PC-3 (cell line): ENCODE results near the gene PPP4R4. TPM values are rescaled to one million over a fixed set of nuclear protein-coding genes. Genes with fewer than 3 reads are reported as not detected.

Source experiments
- ATAC-seq: fragments of 200-7000 bp; cut with Tn5 transposase; 2 replicates; pipeline ENCODE4 v1.9.1; 2020; ENCODE audit warnings: mild to moderate bottlenecking, moderate library complexity
- BruUV-seq: library from RNA; stranded (reverse); fragments of 400-500 nt; replicated peaks from 2 replicates; lab custom pipeline; 2021; lab: Mats Ljungman, UMichigan
- CTCF ChIA-PET: fragments of 300-600 bp; sonication (Branson Sonifier 250); formaldehyde crosslinking; loops from one replicate; lab custom pipeline; 2022; ENCODE audit warnings: antibody characterized with exemption; lab: Charles Lee
- POLR2A ChIA-PET: fragments of 300-600 bp; sonication (Branson Sonifier 250); formaldehyde crosslinking; loops from one replicate; lab custom pipeline; 2022; ENCODE audit warnings: antibody characterized with exemption; ENCODE audit not compliant: unreplicated experiment; lab: Charles Lee
- DNase-seq: peaks from one replicate; pipeline ENCODE4 v3.0.0-alpha.2; 2015
- H2AFZ ChIP-seq: fragments of 300-600 bp; sonication (generic); 2 replicates; pipeline ENCODE4 v1.6.0; 2016; ENCODE audit warnings: antibody characterized with exemption, low read length
- H3F3A ChIP-seq: fragments of 300-600 bp; sonication (generic); one replicate; pipeline ENCODE4 v1.6.0; 2017; ENCODE audit warnings: antibody characterized with exemption, low read length, control low read depth, mild to moderate bottlenecking; ENCODE audit not compliant: unreplicated experiment
- H3K27ac ChIP-seq: fragments of 300-600 bp; sonication (generic); 2 replicates; pipeline ENCODE4 v1.5.1; 2016; ENCODE audit warnings: mild to moderate bottlenecking, low read length
- H3K27me3 ChIP-seq: fragments of 300-600 bp; sonication (generic); 2 replicates; pipeline ENCODE4 v1.6.1; 2016; ENCODE audit warnings: low read length, mixed read lengths
- H3K36me3 ChIP-seq: fragments of 300-600 bp; sonication (generic); 2 replicates; pipeline ENCODE4 v1.6.1; 2016; ENCODE audit warnings: low read depth, mixed run types, low read length, mixed read lengths
- H3K4me1 ChIP-seq: fragments of 300-600 bp; sonication (generic); 2 replicates; pipeline ENCODE4 v1.5.1; 2016; ENCODE audit warnings: low read length; ENCODE audit not compliant: insufficient read depth
- H3K4me2 ChIP-seq: fragments of 300-600 bp; sonication (generic); 2 replicates; pipeline ENCODE4 v1.6.0; 2016; ENCODE audit warnings: low read length
- H3K4me3 ChIP-seq: fragments of 300-600 bp; sonication (generic); 2 replicates; pipeline ENCODE4 v1.5.1; 2016; ENCODE audit warnings: mild to moderate bottlenecking, low read length, mixed read lengths
- H3K79me2 ChIP-seq: fragments of 300-600 bp; sonication (generic); 2 replicates; pipeline ENCODE4 v1.6.1; 2017; ENCODE audit warnings: low read length, mixed read lengths
- H3K9ac ChIP-seq: fragments of 300-600 bp; sonication (generic); 2 replicates; pipeline ENCODE4 v1.6.0; 2016; ENCODE audit warnings: mild to moderate bottlenecking, low read length
- H3K9me2 ChIP-seq: fragments of 300-600 bp; sonication (generic); replicated peaks from 2 replicates; pipeline ENCODE4 v1.6.1; 2016; ENCODE audit warnings: mixed run types, low read length, mixed read lengths
- H3K9me3 ChIP-seq: fragments of 300-600 bp; sonication (generic); 2 replicates; pipeline ENCODE4 v1.6.1; 2016; ENCODE audit warnings: low read length, mixed read lengths
- H4K20me1 ChIP-seq: fragments of 300-600 bp; sonication (generic); 2 replicates; pipeline ENCODE4 v1.6.1; 2016; ENCODE audit warnings: low read length, mixed read lengths
- CTCF ChIP-seq: fragments of 300-600 bp; sonication (generic); conservative IDR thresholded peaks from 2 replicates; pipeline ENCODE4 v1.5.1; 2017; ENCODE audit warnings: antibody characterized with exemption, low read depth, mild to moderate bottlenecking, low read length
- EZH2 ChIP-seq: fragments of 300-600 bp; sonication (generic); IDR thresholded peaks from one replicate; pipeline ENCODE4 v1.6.1; 2017; ENCODE audit warnings: antibody characterized with exemption, mild to moderate bottlenecking, low read length; ENCODE audit not compliant: unreplicated experiment
- EZH2phosphoT487 ChIP-seq: fragments of 300-600 bp; sonication (generic); IDR thresholded peaks from 2 replicates; pipeline ENCODE4 v1.6.1; 2018; ENCODE audit warnings: mild to moderate bottlenecking, antibody characterized with exemption, low read length, borderline replicate concordance
- intact Hi-C: fragments of 100-400 bp; cut with micrococcal nuclease; formaldehyde crosslinking; loops from 2 replicates; pipeline ENCODE4 v1.9.0; 2023
- total RNA-seq: library from RNA; depleted of rRNA; stranded (reverse); fragments of >200 nt; gene quantifications from 2 replicates; pipeline ENCODE4 v1.2.3, GENCODE V29; 2014

Gene PPP4R4
- total RNA-seq, 1 experiment from 2014 or later, result 0.11 TPM

DNA sequence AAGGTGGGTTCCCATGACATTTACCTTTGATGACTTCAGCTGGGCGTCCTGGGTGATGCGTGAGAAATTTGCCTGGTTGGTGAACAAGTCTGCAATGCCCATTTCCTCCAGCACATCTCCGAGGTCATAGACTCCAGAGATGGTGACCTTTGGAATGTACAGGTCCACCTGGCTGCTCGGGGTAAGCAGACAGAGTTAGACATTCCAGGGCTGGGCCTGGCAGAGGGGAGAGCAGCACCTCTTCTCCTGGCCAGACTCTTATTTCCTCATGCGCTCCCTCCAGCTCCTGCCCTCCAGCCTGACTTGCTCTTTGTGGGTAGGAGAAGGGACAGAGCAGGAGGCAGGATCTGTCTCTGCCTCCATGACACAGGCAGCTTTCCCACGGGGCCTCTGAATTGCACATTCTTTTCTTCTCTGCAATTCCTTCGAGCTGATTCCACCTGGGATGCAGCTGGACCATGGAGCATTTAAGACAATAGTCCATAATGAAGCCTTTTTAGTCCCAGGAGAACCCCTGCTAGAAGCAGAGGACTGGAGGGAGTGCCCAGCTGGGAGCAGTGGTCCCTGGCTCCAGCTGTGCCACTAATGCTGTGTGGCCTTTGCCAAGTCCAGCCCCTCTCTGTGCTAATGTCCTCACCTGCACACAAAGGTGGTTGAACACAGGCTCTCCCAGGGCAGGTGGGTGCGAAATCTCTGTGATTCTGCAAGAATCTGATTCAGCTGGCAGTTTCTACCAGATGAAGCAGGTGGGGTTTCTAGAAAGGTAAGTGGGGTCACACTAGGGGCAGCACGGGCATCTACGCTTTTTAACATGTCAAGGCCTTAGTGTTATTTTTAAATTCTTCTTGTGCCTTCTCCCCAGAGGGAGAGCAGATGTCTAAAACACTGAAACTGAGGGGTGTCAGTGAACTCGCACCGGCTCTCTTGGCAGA is 132.2 kb downstream of the PPP4R4 start:
- Histone ChIP-seq H3K9me3 (no peaks in the 10 kb centered on the region), H3K27ac (no peak overlapping the region), H2AFZ (no peak overlapping the region), H3K36me3 (no peaks in the 10 kb centered on the region), H3K4me2 (no peak overlapping the region), H3F3A (no peaks in the 10 kb centered on the region), H3K79me2 (no peaks in the 10 kb centered on the region), H3K9me2 (no peaks in the 10 kb centered on the region), H4K20me1 (no peaks in the 10 kb centered on the region), H3K9ac (no peak overlapping the region), H3K4me1 (no peaks in the 10 kb centered on the region), H3K27me3 (peaks cover 8% of the 10 kb centered on the region; the same call in 1 of the 2 replicates), H3K4me3 (no peak overlapping the region)
- DNase-seq (no peak), ATAC-seq (no peak)
- TF ChIP-seq CTCF (no peak), EZH2phosphoT487 (no peak), EZH2 (no peak)
- intact Hi-C loops, result no loop called here
- BruUV-seq, result no TSS peak
- ChIA-PET CTCF (no interaction called here), POLR2A (no interaction called here)

GRCh38 chr14:94307410-94307992 is 133.4 kb downstream of the PPP4R4 start:
- Histone ChIP-seq H3K4me2 (no peak overlapping the region), H3K27me3 (peaks cover 8% of the 10 kb centered on the region; the same call in 1 of the 2 replicates), H3K4me3 (no peak overlapping the region), H3K9ac (no peak overlapping the region), H3K4me1 (no peaks in the 10 kb centered on the region), H3K27ac (no peak overlapping the region), H2AFZ (no peak overlapping the region), H3K36me3 (no peaks in the 10 kb centered on the region), H4K20me1 (no peaks in the 10 kb centered on the region), H3K9me2 (no peaks in the 10 kb centered on the region), H3K79me2 (no peaks in the 10 kb centered on the region), H3F3A (no peaks in the 10 kb centered on the region), H3K9me3 (no peaks in the 10 kb centered on the region)
- ChIA-PET POLR2A (no interaction called here), CTCF (no interaction called here)
- BruUV-seq, result no TSS peak
- intact Hi-C loops, result no loop called here
- DNase-seq, result peak; percentile 31
- TF ChIP-seq EZH2phosphoT487 (no peak), CTCF (peak; percentile 54)
- ATAC-seq, result no peak

DNA sequence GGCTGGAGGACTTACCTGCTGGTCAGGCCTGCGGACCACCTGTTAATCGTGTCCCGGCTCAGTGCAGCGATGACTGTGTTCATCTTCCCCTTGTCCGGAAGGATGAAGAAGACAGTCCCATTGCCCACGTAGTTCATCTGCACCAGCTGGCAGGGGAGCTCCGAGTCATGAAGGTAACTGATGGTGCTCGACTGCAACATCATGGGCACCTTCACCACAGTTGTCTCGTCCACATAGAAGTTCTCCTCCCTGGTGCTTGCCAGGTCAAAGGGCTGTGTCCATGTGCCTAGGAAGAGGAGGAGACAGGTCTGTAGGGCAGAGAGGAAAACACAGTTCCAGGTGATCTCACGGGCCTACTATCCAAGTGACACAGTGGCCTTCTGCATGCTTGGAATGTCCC is 135.6 kb downstream of the PPP4R4 start:
- Histone ChIP-seq H3K9me3 (no peaks in the 10 kb centered on the region), H3K4me2 (no peak overlapping the region), H3K79me2 (no peaks in the 10 kb centered on the region), H3K27ac (no peak overlapping the region), H3K4me3 (no peak overlapping the region), H3K36me3 (no peaks in the 10 kb centered on the region), H3K9me2 (no peaks in the 10 kb centered on the region), H4K20me1 (no peaks in the 10 kb centered on the region), H3F3A (no peaks in the 10 kb centered on the region), H3K27me3 (peaks cover 1% of the 10 kb centered on the region; the same call in 1 of the 2 replicates), H3K4me1 (no peaks in the 10 kb centered on the region), H2AFZ (no peak overlapping the region), H3K9ac (no peak overlapping the region)
- no peak for ATAC-seq
- TF ChIP-seq CTCF, result no peak
- TF ChIP-seq EZH2, result no peak
- TF ChIP-seq EZH2phosphoT487, result no peak
- no peak for DNase-seq
- ChIA-PET POLR2A (no interaction called here), CTCF (no interaction called here)
- intact Hi-C loops, result no loop called here
- BruUV-seq, result no TSS peak
